CMK (cell line): ENCODE data around the gene AGAP1.

Experiments
- DNase-seq: peaks from one replicate; pipeline ENCODE4 v3.0.0-alpha.2; 2010; ENCODE audit warnings: low read depth

The AGAP1 gene

DNA sequence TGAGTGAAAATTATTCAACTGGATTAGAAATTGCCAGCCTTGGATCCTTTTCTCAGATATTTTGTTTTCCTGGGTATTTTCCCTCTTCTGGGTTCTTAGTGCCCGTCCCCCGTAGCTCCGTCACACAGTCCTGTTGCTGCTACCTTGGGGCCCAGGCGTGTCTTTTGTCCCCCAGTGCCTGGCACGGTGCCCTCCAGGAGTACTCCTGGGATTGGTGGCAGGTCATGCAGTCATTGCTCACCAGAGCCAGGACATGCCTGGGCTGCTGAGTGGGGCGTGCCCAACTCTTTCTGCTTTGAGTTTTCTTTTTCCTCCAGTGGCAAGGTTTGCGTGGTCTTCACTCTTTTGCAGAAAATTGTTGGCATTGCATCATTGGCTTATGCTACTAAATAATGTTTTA is 275.2 kb downstream of the AGAP1 start:
- no peak for DNase-seq

DNA sequence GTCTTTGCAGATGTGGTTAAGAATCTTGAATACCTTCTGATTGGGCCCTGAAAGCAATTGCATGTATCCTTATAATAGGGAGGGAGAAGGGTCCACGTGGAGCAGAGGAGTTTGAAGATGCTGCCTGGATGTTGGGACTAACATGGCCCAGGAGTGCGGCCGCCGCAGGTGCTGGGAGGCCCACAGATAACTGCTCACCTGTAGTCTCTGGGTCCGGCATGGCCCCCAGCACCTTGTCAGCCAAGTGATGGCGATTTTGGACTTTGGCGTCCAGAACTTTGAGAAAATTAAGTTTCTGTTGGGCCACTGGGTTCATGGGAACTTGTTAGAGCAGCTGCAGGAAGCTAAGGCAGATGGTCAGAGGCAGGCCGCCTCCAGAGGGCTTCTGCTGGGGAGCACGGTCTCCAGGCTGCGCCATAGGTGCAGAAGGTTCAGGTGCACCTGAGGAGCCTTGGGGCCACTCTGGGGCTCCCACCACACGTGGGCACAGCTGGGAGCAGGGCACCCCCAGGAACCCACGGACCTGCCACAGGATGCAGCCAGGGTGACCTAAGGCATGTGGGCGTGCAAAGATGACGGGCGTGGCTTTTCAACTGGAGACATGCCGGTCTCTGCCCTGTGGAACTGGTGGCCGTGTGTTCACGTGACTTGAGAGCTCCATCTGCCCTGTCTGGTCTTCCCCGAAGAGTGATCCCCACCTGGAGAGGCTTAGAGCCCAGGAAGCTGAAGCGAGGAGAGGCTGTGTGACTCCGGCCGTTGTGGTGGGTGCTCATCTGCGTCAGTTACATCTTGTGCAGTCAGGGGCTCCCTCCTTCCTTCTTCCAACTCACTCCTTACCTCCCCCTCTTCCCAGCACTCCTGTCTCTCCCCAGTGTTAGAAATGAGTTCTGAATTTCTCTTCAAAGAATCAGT is 277.3 kb downstream of the AGAP1 start:
- no peak for DNase-seq

DNA sequence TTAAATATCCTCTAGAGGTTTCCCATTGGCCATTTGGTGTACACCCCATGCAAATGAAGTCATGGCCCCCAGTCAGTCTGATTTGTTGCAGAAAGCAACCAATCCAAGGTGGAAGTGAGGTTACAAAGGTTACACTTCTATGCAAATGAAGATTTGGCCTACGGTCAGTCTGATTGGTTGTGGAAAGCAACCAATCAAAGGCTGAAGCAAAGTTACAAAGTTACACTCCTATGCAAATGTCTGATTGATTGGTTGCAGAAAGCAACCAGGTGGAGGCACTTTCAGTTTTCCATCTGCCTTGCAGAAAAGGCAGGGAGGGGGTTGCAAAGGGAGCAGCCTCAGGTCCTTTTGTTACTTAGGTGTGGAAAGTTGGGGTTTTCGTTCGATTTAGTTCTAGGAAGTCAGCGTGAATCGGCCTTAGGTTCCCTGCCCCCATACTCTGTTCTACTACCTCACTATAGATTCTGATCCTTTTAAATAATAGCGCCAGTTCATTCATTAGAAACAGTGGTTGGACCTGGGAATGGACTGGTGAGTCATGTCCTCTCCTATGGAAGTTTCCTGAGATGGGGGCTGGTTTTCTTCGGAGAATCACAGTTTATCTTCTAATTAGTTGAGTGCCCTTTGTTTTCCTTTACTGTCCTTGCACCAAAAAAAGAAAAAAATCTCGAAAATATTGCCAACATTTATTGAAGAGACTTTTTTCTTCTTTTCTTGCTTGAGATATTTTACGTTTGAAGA is 279.5 kb downstream of the AGAP1 start:
- DNase-seq: no peak

DNA sequence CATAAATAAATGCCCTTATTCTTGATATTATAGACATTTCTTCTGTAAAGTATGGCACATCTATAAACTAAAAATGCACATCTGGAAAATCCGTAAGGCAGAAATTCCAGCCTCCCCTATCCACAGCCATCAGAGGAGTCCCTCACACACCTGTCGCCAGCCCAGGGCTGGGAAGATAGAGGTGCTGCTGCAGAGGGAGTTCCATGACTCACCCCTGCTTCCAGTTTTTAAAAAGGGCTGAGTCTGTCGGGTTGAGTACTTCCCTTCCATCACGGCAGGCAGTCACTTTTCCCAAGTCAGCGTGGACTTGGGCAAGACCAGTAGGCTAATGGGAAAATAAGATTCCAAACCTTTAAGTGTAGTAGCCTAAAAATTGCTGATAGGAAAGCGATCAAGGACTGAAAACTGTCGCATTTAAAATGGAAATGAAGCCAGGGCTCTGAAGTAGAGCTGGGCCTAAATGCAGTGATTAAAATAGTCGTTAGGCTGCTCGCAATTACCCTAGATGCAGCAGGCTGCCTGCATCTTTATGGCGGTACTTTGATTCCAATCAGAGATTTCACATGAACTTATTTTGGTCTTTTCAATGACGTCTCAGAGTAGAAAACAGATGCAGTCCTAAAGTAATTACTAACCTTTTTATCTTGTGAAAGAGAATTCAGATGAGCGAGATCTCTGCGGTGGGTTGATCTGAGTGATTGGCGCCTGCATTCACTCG is 280.5 kb downstream of the AGAP1 start:
- DNase-seq: no peak

DNA sequence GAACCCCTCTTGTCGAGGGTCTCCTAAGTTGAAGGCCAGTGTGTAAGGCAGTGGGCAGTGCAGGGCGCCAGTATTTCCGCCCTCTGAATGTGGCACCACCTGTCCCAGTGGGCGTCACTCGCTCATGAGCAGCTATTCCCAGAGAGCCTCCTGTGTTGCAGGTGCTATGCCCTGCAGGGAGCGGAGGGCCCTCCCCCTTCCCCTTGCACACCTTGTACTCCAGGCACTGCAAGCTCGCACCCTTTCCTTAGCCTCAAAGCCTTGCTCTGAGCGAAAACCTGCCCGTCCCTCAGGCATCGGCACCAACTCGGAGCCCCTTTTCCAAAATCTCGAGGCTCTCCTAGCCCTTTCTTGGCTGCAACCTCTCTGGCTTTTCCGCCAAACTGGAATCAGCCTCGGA is 282.7 kb downstream of the AGAP1 start:
- no peak for DNase-seq

DNA sequence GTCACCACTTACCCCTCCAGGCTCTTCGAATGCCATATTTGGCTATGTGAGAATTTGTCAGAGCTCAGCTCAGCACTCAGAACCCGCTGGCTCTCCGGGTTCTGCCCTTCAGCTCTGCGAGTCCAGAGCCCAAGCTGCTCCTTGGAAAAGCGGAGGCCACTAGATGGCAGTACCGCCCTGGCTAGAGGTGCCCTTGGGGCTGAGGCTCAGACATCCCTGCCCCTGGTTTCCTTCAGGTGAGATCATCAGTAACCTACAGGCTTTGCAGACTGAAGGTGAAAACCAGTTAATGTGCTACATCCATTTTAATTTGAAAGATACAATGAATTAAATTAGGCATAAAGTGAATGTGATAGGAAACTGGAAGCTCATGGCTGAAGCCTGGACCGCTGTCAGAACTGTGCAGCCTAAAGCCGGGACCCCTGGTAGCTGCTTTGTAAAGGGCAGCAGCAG is 285.6 kb downstream of the AGAP1 start:
- peak; percentile 22 for DNase-seq

DNA sequence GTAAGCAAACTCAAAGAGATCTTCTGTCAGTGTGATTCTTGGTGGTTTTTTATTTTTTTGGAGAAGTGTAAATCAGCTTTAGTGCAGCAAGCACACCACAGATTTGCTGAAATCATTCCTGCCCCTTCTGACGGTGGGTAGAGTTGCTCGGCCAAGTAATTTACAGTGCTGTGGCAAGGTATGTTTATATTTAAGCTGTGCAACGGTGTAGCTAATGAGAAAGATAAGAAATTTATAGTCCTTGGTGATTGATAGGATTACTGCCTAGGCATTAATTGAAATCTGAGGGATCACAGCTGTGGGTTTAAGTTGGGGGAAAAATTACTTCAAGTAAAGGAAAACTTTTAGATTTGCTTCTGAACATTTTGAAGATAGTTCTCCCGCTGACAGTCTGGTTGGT is 286.6 kb downstream of the AGAP1 start:
- no peak for DNase-seq

DNA sequence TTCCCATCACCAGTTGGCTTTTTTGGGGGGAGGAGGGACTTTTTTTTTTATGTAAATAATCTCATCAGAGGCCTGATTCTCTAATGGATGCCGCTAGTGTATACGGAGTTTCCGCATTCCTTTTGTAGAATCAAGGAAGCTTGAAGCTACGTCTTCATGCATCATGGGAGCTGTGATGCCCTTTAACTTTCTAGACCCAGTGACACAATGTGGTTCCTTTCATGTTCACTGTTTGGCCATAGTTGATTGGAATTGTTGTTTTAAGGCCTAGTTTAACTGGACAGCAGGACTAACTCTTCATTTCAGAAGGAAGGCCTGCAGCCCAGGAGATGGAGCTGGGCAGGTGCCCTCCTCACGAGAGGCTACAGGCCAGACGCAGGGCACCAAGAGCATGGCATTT is 287.9 kb downstream of the AGAP1 start:
- DNase-seq: no peak

DNA sequence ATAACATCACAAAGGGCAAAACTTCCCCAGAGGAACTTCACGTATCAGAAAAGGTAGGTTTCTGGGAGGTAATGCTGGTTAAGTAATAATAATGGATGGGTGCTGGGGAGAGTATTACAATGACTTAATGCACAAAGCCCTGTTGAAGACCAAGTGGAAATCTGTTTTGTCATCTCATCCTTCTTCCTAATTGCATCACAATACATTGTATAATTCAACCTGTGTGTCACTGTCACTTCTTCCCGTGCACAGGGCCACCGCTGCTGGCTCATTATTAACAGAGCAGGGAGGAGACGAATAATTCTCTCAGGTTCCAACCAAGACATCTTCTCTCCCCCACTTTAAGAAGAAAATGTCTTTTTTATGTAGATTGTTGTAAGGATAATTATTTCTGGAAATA is 290.9 kb downstream of the AGAP1 start:
- DNase-seq: no peak

DNA sequence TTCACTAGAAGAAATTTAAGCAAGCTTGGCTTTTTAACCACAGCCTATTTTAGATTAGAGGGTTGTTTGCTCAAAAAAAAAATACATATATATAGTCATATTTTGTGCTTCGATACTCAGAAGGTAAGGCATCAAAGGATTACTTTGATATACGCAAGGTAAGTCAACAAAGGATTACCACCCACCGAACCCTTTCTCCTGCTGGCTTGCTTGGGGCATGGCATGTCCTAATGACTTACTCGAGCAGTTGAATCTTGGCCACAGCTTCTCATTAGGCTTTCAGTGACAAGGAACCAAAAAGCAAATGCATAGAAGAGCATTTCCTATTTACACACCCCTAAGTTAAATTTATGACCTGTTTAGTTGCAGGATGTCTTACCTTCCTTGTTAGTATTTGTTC is 295.7 kb downstream of the AGAP1 start:
- no peak for DNase-seq

DNA sequence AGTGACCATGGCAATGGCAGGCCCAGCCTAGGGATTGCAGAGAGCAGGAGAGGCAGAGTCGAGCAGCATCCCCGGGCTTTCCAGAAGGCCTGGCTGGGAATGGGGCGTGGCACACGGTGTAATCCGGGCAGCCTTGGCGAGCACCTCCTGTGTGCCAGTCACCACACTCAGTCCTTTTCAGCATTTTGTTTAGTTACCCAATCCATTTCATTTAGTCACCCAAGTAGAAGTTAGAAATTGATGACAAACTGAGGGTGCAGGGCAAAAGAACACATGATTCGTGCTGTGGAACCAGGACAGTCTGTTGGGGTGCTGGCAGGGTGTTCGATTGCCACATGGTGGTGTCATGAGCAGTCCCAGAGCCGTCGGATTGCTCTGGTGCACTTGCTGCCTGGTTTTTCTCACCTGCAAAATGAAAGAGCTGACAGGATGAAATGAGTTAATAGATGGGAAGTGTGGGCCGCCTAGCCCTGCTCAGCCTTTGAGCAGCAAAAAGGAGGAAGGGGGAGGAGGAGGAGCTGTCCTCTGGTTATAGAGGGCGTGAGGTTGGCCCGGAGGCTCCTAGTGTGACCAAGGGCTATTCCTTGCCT is 299.4 kb downstream of the AGAP1 start:
- DNase-seq: no peak

DNA sequence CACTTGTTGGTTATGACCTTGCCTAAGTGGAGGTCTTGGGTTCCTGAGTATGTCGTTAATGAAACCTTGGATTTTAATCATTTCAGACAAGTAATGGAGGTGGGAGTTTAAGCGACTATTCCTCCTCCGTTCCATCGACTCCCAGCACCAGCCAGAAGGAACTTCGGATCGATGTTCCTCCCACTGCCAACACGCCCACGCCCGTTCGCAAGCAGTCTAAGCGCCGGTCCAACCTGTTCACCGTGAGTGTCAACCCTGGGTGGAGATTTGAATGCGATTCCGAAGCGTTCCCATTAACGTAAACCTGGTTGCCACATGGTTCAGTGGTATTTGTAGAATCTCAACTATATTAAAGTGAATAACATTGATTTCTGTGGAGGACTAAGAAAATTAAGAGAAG is 305.4 kb downstream of the AGAP1 start:
- no peak for DNase-seq

DNA sequence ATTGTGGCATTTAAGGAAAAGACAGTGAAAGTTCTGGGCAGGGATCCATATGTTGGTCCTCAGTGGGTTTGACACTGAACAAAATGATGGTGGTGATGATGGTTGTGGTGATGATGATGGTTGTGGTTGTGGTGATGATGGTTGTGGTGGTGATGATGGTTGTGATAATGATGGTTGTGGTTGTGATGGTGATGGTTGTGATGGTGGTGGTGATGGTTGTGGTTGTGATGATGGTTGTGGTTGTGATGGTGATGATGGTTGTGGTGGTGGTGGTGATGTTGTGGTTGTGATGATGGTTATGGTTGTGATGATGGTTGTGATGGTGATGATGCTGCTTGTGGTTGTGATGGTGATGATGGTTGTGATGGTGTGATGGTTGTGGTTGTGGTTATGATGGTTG is 308.7 kb downstream of the AGAP1 start:
- no peak for DNase-seq

DNA sequence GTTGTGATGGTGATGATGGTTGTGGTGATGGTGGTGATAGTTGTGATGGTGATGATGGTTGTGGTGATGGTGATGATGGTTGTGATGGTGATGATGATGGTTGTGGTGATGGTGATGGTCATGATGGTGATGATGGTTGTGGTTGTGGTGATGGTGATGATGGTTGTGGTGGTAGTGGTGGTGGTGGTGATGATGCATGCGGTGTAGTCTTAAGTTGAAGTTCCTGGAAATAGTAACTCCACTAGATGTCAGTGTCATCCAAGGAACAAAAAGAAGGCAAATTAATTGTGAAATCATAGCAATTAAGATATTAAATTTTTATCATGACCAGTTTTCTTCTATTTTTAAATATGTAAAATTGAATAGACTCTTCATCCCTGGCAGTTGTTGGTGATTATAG is 309.2 kb downstream of the AGAP1 start:
- no peak for DNase-seq

DNA sequence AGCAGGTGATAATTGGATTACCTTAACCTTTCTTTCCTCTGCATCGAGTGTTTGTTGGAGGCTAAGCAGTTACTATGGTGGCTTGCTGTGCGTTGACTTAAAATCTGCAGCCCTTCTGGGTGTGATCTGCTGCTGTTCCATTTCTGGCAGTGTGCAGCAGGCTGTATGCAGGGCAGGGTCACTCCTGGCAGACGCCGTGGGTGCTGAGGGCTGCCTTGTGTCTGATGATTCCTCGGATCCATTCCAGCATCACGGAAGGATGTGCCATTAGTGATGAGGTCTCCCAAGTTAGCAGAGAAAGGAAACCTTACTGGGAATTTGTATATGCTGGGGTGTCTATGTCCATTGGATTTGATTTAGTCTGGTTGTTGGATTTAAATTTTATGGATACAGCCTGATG is 310.8 kb downstream of the AGAP1 start:
- no peak for DNase-seq

DNA sequence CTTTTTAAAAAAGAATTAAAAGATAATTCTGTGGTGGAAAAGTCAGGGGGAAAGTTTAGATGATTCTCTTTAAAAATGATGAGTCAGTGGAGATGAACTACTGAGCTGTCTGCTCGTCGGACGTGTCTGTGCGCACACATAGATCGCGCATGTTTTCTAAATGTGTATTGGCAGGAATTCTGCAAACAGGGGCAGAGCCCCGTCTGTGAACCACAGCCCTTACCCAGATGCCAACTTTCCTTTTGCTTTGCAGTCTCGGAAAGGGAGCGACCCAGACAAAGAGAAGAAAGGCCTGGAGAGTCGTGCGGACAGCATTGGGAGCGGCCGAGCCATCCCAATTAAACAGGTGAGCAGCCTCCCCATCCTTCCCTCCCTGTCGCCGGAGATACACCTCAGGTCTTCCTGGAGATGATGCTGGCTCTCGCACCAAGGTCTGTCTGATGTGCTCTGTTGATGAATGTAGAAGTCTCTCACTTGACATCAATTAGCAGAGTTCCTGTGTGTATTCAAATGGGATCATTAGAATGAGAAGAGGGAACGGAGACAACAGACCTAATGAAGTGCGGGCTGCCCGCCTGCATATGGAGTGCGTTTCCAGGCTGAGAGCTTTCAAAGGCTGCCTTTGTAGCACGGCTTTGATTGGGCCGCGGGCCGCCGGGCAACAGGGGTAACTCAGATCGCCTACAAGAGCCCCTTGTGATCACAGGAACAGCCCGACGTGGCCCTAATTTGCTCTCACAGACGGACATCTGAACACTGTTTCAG is 313.3 kb downstream of the AGAP1 start:
- no peak for DNase-seq

DNA sequence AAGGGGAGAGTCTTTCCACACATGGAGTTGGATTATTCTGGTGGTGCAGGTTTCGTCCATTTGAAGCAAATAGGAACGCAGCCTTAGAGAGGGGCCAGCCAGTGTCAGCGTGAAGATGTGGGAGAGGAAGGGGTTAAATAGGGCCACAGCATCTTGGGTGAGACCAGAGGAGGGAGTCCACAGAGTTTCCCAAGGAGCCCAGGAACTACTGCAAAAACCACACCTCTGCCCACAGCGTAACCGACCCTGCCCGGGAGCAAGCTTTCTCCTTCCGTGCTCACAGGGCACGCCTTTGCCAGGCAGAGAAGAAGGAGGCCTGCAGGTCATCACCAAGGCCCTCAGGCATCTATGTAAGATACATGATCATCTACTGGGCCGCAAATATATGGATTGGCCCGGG is 314.5 kb downstream of the AGAP1 start:
- DNase-seq: no peak

DNA sequence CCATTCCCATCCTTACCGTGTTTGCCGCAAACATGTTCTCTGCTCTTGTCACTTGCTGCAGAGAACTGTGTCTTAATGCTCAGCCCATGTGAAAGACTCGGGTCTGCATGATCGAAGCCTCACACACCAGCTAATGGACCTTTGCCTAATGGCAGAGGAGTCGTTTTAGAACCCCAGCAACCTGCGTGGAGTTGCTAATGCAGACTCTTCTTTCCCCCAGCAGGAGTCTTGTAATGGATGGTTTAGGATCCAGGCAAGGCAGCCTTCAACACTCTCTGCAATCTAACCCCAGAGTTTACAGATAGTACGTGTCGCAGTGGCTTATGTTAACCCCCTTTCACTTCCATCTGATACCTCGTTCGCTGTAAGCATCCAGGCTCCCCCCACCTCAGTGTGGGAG is 316.4 kb downstream of the AGAP1 start:
- DNase-seq: no peak

DNA sequence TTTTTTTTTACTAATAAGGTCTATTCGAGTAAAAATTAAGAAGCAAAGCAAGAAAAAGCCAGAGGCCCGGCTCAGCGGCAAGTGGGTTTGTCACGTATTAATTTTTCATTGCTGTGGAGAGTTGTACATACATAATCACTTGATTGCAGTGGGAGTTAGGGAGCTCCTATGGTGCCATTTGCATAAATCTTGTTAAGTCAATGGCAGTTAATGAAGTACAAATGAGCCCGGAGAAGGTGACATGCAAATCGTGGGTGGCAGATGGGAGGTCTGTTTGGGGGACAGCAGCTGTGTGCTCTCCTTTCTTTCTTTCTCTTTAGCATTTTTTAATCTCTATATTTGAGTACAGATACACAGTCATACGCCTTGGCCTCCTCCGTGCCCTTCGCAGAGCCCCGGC is 317.0 kb downstream of the AGAP1 start:
- DNase-seq: no peak

DNA sequence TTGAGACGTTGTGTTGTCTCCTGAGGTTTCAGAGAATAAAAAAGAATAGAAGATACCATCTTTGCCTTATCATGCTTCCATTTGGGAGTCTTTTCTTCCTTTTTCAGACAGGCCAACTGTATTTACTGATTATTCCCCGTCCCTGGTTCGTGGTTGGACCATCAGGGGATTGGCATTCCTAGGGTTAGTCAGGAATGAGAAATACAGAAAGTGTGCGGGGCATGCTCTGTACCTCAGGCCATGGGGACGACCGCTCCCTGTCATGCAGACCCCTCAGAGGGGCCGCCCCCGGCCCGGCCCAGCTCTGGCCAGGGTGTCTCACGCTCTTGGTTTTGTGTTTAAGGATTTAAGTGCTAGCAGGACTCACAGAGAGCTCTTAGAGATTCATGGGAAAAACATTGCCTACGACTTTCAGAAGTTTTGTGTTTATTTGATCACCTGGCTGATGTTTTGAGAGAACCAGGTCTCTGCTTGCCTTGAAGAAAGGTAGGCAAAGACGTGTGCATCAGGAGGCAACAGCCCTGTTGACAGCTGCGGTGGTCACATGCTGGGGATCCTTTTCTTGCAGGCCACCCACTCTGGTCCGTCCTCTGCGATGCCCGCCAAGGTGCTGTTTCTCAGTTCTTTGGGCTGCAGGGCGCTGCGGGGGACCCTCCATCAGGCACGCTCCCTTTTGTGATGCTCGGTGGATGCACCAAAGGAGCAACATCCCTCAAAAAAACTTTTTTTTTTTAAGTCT is 317.8 kb downstream of the AGAP1 start:
- DNase-seq: no peak

DNA sequence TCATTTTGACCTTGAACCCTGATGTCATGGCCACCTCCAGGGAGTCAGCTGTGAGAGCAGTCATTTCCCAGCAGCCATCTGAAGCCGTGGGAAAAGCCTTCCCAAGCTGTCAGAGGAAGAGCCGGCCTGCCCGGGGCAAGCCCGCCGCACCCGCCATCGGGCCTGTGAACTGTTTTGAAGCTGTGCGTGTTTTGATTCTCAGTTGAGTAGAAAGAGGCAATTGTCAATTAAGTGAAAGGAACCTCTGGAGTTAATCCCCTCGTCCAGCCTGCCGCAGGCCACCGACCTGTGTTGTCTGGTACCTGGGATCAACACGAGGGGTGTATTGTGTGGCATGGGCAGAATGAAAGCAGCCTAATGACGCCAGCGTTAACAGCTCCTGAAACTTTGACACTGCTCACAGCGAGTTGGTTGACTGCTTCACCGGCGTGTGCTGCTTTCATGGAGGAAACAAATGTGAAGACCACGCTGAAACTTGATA is 318.4 kb downstream of the AGAP1 start:
- DNase-seq: no peak
